Loucy (cell line): ENCODE data around the gene GPC5.

Experiments
- CTCF ChIP-seq: fragments of 200-600 bp; sonication (generic); conservative IDR thresholded peaks from 2 replicates; pipeline ENCODE4 v1.5.1; 2014; ENCODE audit warnings: mild to moderate bottlenecking, antibody characterized with exemption, low read length
- EZH2phosphoT487 ChIP-seq: fragments of 200-600 bp; IDR thresholded peaks from 2 replicates; pipeline ENCODE4 v1.6.1; 2018; ENCODE audit warnings: antibody characterized with exemption, mild to moderate bottlenecking, moderate library complexity, borderline replicate concordance

- TF ChIP-seq CTCF (no peak), EZH2phosphoT487 (no peak)
Measured at GRCh38 chr13:92591117-92591516, 1192.7 kb downstream of the GPC5 start.
